Stomach (tissue), 4 donors: ENCODE data around the gene EPHA7.

Experiments
- EP300 ChIP-seq: sonication (generic); formaldehyde crosslinking; IDR thresholded peaks from one replicate; pipeline ENCODE4 v1.6.1; 2017; ENCODE audit warnings: antibody characterized with exemption
- POLR2AphosphoS5 ChIP-seq, 3 donors: sonication (generic); formaldehyde crosslinking; IDR thresholded peaks; one replicate each; pipeline ENCODE4 v1.6.1; 2016; ENCODE audit warnings: antibody characterized with exemption in 3 of 3
- TF ChIP-seq, protein P1 (sequence below), 7 experiments: fragments of 450-650 bp in 4 of 7; fragments of 200-600 bp in 3 of 7; sonication (generic) in 3 of 7; IDR thresholded peaks; one replicate each; pipeline ENCODE4 v1.5.1; 2016 to 2019; ENCODE audit warnings: antibody characterized with exemption in 7 of 7, control low read depth in 2 of 7, mild to moderate bottlenecking in 1 of 7

DNA sequence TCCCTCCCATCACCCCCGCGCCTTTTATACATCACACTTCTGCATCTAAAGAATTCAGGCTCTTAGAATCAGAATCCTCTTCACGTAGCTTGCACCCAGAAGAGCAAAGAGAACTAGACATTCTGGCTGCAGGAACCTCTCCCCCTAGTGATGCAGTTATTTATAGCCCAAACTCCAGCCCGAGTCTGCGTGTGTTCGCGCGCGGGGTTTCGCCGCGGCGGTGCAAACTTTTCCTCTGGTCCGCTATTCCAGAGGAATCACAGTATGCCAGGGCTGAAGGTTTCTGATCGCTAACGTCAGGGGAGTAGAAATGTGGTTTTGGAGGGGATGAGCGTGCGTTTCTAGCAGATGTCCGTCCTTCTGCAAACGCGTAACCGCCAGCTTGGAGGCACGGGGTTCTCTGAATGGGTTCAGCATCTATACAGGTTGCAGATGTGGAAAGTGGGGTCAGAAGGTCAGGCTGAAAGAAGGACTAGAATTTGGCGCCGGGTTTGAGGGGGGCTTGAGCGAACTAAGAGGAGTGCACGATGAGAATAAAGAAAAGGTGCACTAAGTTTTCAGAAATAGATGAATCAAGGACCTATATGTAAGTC lies 1.8 kb downstream of the EPHA7 start:
- TF ChIP-seq POLR2AphosphoS5 (IDR thresholded peaks at IDR 0.05) (no peak), EP300 (no peak)
- TF ChIP-seq, protein P1, sequence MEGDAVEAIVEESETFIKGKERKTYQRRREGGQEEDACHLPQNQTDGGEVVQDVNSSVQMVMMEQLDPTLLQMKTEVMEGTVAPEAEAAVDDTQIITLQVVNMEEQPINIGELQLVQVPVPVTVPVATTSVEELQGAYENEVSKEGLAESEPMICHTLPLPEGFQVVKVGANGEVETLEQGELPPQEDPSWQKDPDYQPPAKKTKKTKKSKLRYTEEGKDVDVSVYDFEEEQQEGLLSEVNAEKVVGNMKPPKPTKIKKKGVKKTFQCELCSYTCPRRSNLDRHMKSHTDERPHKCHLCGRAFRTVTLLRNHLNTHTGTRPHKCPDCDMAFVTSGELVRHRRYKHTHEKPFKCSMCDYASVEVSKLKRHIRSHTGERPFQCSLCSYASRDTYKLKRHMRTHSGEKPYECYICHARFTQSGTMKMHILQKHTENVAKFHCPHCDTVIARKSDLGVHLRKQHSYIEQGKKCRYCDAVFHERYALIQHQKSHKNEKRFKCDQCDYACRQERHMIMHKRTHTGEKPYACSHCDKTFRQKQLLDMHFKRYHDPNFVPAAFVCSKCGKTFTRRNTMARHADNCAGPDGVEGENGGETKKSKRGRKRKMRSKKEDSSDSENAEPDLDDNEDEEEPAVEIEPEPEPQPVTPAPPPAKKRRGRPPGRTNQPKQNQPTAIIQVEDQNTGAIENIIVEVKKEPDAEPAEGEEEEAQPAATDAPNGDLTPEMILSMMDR (IDR thresholded peaks at IDR 0.05) = no peak
